Middle frontal gyrus (tissue), 1 donor: Measurements from ENCODE around the gene SRGAP2B.
"Not testable (repeated sequence)": the region's sequence is repeated elsewhere in the genome, so short reads cannot be mapped to it uniquely, and the experiment has no call there.

ENCODE experiments used
- DNase-seq: peaks from one replicate; pipeline ENCODE4 v3.0.0-alpha.2; 2015; ENCODE audit warnings: low spot score; ENCODE audit errors: extremely low spot score

Gene SRGAP2B

GRCh38 chr1:144998981-144999273 is 96.2 kb downstream of the SRGAP2B start:
- not testable (repeated sequence) for DNase-seq

- DNase-seq: peak; percentile 1
These were observed 96.8 kb downstream of the SRGAP2B start for GRCh38 chr1:144998134-144998980.

- DNase-seq: not testable (repeated sequence)
These were observed 99.2 kb downstream of the SRGAP2B start for GRCh38 chr1:144995833-144996410.

GRCh38 chr1:144992915-144993314 is 102.2 kb downstream of the SRGAP2B start:
- DNase-seq: not testable (repeated sequence)

GRCh38 chr1:144990611-144991010 is 104.5 kb downstream of the SRGAP2B start:
- DNase-seq: not testable (repeated sequence)

- DNase-seq: not testable (repeated sequence)
These were observed 108.0 kb downstream of the SRGAP2B start for GRCh38 chr1:144987131-144987530.

GRCh38 chr1:144986171-144986860 is 108.8 kb downstream of the SRGAP2B start:
- not testable (repeated sequence) for DNase-seq

GRCh38 chr1:144985550-144986170 is 109.5 kb downstream of the SRGAP2B start:
- DNase-seq: not testable (repeated sequence)

GRCh38 chr1:144982802-144983525 is 112.2 kb downstream of the SRGAP2B start:
- DNase-seq: not testable (repeated sequence)

GRCh38 chr1:144981157-144981556 is 114.0 kb downstream of the SRGAP2B start:
- not testable (repeated sequence) for DNase-seq

- DNase-seq: not testable (repeated sequence)
These were observed 115.0 kb downstream of the SRGAP2B start for GRCh38 chr1:144979960-144980595.

- DNase-seq: not testable (repeated sequence)
These were observed 117.3 kb downstream of the SRGAP2B start for GRCh38 chr1:144977856-144978255.

- not testable (repeated sequence) for DNase-seq
These were observed 123.2 kb downstream of the SRGAP2B start for GRCh38 chr1:144971936-144972335.

GRCh38 chr1:144966488-144966887 is 128.6 kb downstream of the SRGAP2B start:
- DNase-seq: not testable (repeated sequence)

GRCh38 chr1:144964765-144965164 is 130.4 kb downstream of the SRGAP2B start:
- not testable (repeated sequence) for DNase-seq

- DNase-seq: not testable (repeated sequence)
These were observed 130.9 kb downstream of the SRGAP2B start for GRCh38 chr1:144964186-144964585.

- not testable (repeated sequence) for DNase-seq
These were observed 131.6 kb downstream of the SRGAP2B start for GRCh38 chr1:144963571-144963970.

GRCh38 chr1:144961604-144962583 is 133.2 kb downstream of the SRGAP2B start:
- not testable (repeated sequence) for DNase-seq

GRCh38 chr1:144960929-144961488 is 134.1 kb downstream of the SRGAP2B start:
- not testable (repeated sequence) for DNase-seq
